Measurements from ENCODE around the gene VSTM2B.

- TF ChIP-seq CTCF (conservative IDR thresholded peaks at IDR 0.05; ENCODE audit: low read length) (no peak), EZH2phosphoT487 (IDR thresholded peaks at IDR 0.05; ENCODE audit: borderline replicate concordance, low read depth, low read length) (no peak)
Measured at GRCh38 chr19:29529646-29530539, 4.1 kb downstream of the VSTM2B start.

Data from OCI-LY7 (cell line).